ENCODE results near the gene ACP7. TPM values are rescaled to one million over a fixed set of nuclear protein-coding genes. Genes with fewer than 3 reads are reported as not detected.

The ACP7 gene
- total RNA-seq, 2 donors from 2014 or later = not detected

- intact Hi-C loops (cut with DNase I) = no loop called here
- no peak for DNase-seq (ENCODE audit: low spot score)
These were observed 42.4 kb downstream of the ACP7 start for GRCh38 chr19:39126312-39127187.

- intact Hi-C loops (cut with DNase I) = loop anchor here in 1 of 2 donors (1.0 kb wide), 1 partner anchor 15 kb away; no protein-coding TSS in a partner anchor
- no peak for DNase-seq (ENCODE audit: low spot score)
These were observed 43.8 kb downstream of the ACP7 start for GRCh38 chr19:39127812-39128515.

DNA sequence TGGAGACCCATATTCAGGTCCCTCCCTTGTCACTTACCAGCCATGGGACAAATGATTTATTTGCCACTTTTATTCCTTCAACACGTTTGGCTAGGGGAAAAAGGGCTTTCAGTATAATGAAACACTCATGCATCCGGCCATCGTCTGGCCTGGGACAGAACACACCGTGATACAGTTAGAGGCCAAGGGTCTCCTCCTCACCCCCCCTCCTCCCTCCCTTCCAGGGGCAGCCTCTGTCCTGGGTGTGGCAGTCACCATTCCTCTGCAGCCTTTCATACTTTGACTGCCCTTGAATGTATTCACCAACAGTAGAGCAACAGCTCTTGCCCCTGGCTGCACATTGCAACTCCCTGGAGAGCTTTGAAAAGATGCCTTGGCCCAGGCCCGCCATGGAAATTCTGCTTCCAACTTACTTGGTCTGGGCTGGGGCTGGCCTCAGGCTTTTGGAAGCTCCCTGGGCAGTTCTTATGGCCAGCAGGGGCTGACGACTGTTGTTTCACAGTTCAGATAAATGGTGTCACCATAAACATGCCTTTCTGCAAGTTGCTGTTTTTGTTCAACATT, 44.4 kb downstream of the ACP7 start:
- intact Hi-C loops (cut with DNase I) = loop anchor here in 1 of 2 donors (1.0 kb wide), 1 partner anchor 15 kb away; no protein-coding TSS in a partner anchor
- no peak for DNase-seq (ENCODE audit: low spot score)

- no peak for DNase-seq (ENCODE audit: low spot score)
- intact Hi-C loops (cut with DNase I) = no loop called here
These were observed 44.9 kb downstream of the ACP7 start for GRCh38 chr19:39129116-39129515.

DNA sequence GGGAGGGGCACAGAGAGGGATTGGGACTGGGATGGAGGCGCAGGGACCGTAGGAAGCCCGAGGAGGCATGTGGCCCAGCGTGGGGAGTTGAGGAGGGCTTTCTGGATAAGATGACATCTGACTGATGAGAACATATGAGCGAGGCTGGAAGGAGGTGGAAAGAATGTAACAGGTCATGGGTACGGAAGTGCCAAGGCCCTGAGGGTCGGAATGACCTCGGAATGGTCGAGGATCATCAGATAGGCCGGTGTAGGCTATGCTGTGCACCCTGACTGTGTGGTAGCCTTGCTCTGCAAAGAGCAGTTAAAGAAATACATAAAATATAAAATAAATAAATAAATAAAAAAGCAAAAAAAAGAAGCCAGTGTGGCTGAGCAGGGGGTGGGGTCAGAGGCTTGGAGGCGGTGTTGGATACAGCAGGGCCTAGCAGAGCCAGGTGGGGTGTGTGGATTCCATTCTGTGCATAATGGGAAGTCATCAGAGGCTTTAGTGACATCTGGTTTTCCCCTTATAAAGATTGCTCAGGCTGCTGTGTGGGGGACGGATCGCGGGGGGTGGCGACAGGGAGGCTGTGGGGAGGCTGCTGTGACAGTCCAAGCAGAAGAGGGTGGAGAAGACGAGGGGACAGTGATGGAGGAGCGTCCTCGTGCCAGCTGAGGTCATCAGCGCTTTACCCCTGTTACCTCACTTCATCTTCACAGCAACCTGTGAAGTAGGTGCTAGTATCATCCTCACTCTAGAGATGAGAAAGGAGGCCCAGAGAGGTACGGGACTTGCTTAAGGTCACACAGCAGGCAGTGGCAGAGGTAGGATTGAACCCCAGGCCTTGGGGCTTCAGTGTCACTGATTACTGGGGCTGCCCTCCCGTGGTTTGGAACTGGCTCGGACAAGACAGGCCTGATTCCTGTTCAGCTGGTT, 46.4 kb downstream of the ACP7 start:
- intact Hi-C loops (cut with DNase I) = no loop called here

DNA sequence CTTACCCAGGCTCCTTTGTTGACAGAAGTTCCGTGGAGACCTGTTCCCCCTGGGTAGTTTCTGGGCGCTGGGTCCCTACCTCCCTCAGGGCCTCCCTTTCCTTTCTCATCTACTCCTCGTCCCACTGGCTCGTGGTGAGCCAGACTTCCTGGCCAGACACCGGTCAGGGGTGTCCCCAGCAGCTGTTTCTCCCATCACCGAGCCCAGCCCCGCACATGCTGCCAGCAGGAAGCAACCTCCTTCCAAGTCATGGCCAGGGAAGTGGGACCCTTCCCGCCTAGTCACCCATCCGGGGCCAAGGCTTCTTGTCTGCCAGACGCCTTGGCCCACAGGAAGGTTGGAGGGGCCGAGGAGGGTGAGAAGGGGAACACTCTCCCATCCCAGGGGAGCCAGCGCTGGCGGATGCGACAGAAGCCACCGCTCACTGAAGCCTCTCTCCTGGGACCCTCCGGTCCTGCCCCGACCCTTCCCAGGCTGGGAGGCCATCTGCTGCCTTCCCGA, 47.1 kb downstream of the ACP7 start:
- intact Hi-C loops (cut with DNase I) = no loop called here
- DNase-seq (ENCODE audit: low spot score) = peak; percentile 86

More for the DNA sequence above, 46.4 kb downstream of the ACP7 start:
- DNase-seq (ENCODE audit: low spot score) = no peak

GRCh38 chr19:39132344-39132969, 48.3 kb downstream of the ACP7 start:
- intact Hi-C loops (cut with DNase I) = no loop called here
- DNase-seq (ENCODE audit: low spot score) = no peak

- DNase-seq (ENCODE audit: low spot score) = no peak
- intact Hi-C loops (cut with DNase I) = no loop called here
These were observed 49.5 kb downstream of the ACP7 start for GRCh38 chr19:39133431-39134270.

DNA sequence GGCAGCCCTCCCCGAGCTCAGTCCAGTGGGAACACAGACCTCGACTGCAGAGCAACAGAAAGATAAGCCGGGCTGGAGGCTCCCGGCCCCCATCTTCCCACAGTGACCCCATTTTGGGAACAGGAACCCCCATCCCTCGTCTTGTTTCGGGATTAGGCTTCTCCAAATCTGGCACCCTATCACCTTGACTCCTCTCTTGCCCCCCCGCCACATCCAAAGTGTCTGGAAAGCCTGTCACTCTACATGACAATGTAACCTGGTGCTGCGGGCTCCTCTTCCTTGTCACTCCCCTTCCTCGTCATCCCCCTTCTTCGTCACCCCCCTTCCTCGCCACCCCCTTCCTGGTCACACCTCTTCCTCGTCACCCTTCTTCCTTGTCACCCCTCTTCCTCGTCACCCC, 51.5 kb downstream of the ACP7 start:
- intact Hi-C loops (cut with DNase I) = no loop called here
- DNase-seq (ENCODE audit: low spot score) = no peak

DNA sequence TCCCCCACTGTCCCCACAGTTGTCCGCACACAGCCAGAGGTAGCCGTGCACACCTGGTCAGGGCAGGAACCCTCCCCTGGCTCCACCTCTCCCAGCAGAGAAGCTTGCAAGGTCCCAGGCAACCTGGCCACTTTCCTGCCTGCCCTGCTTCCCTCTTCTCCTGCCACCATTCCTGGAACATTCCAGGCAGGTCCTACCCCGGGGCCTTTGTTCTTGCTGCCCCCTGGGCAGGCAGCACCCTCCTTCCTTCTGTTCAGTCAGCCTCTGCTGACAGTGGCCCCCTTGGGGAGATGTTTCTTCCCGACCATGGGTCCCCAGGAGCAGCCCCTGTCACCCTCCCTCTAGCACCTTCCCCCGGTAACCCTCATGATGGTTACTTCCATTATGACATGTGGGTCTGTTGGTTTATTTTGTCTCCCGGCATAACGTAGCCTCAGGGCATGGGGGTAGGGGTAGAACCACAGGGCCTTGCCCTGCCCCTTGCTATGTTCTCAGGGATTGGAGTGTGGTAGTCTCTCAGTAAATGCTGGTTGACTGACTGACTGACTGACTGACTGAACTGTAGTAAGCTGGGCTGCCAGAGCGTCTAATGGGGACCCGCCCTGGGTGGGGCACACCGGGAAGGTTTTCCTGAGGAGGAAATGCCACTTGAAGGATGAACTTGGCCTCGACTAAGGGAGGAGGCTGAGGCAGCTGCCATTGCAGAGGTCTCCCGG, 52.2 kb downstream of the ACP7 start:
- intact Hi-C loops (cut with DNase I) = no loop called here
- no peak for DNase-seq (ENCODE audit: low spot score)

GRCh38 chr19:39137131-39137530, 53.0 kb downstream of the ACP7 start:
- no peak for DNase-seq (ENCODE audit: low spot score)
- intact Hi-C loops (cut with DNase I) = no loop called here

- DNase-seq (ENCODE audit: low spot score) = no peak
- intact Hi-C loops (cut with DNase I) = no loop called here
These were observed 54.3 kb downstream of the ACP7 start for GRCh38 chr19:39138221-39139211.

DNA sequence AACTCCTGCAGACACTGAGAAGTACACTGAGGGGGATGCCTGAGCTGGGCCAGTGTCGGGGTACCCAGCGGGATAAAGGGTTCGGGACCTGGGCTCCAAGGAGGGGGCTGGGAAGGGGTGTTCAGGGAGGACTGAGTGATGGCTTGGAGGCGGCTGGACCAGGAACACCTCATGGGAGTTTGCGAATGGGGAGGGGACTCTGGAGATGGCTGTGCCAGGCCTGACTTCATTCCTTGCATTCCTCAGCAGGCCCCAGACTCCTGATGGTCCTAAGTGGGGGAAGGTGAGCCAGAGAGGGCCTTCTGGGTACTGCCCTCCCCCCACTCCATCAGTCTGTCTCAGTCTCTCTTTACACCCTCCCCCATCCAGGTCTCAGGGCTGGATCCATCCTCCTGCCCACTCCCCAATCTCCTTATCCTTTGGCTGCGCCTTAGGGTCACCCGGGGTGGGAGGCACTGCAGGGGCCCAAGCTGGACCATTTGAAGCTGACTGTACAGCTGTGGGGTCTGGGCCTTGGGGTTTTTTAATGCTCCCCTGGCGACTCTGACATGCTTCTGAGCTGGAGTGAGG, 55.2 kb downstream of the ACP7 start:
- intact Hi-C loops (cut with DNase I) = no loop called here
- no peak for DNase-seq (ENCODE audit: low spot score)

DNA sequence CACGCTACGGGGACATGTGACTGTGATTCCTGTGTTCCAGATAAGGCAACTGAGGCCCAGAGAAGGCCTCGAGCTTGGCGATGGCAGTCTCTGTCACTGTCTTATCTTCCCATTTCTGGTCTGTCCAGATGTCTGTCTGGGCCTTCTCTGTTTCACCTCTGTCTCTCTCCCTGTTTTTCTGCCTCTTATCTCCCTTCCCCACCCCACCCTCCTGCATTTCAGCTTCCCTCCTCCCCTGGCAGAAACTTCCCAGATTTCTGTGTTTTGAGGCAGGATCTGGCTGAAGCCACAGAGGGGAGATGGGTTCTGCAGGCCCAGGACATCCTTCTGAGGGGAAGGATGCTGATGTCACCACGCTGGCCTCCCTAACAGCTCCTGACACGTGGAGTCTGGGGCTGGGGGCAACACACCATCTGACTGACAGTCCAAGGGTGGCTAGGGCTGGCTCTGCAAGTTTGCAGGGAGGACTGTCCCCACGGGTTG, 55.8 kb downstream of the ACP7 start:
- intact Hi-C loops (cut with DNase I) = no loop called here
- no peak for DNase-seq (ENCODE audit: low spot score)

DNA sequence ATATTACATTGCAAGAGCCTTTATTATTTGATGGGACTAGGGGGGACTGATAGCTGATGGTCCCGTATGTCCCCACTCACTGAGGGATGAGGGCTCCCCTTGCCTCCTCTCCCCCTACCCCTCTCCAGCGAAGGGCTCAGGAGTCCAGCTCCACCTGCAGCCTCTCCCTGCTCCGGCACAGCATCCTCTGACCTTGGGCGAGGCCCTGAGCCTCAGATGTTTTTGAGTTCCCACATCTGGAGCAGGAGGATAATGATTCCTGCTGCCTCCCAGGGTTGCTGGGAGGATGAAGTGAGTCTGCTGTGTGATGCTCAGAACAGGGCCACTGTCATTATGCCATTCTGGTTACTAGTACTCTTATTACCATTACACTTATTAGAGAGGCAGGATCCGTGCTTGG, 56.4 kb downstream of the ACP7 start:
- no peak for DNase-seq (ENCODE audit: low spot score)

More for the DNA sequence above, 56.4 kb downstream of the ACP7 start:
- intact Hi-C loops (cut with DNase I) = no loop called here
